K562 (cell line): ENCODE measurements around the gene CAPN12. TPM values are rescaled to one million over a fixed set of nuclear protein-coding genes. Genes with fewer than 3 reads are reported as not detected.

ENCODE experiments used
- CBFA2T3 ChIP-seq: fragments of 450-650 bp; IDR thresholded peaks from 2 replicates; pipeline ENCODE4 v1.6.1; 2017
- GATA2 ChIP-seq: sonication (generic); formaldehyde crosslinking; IDR thresholded peaks from 2 replicates; pipeline ENCODE4 v1.4.0; 2020; ENCODE audit warnings: mild to moderate bottlenecking, missing genetic modification reagents
- HDAC3 ChIP-seq: fragments of 450-650 bp; IDR thresholded peaks from 2 replicates; pipeline ENCODE4 v1.6.1; 2018; ENCODE audit warnings: borderline replicate concordance, mild to moderate bottlenecking, moderate library complexity; ENCODE audit not compliant: partially characterized antibody
- HLTF ChIP-seq: fragments of 450-650 bp; IDR thresholded peaks from 2 replicates; pipeline ENCODE4 v1.6.1; 2016
- NFYB ChIP-seq: IDR thresholded peaks from 2 replicates; pipeline ENCODE4 v1.6.1; 2011; ENCODE audit warnings: mild to moderate bottlenecking, moderate library complexity; ENCODE audit not compliant: insufficient read length; ENCODE audit errors: extremely low read depth
- NRF1 ChIP-seq, 2 experiments: fragments of 450-650 bp; IDR thresholded peaks in 1 of 2; conservative IDR thresholded peaks in 1 of 2; 2 replicates each; pipeline ENCODE4 v1.6.1; 2014; ENCODE audit warnings: mild to moderate bottlenecking in 2 of 2
- RFX7 ChIP-seq: fragments of 250-450 bp; sonication (Bioruptor Pico); IDR thresholded peaks from 2 replicates; pipeline ENCODE4 v1.5.1; 2021; ENCODE audit warnings: mild to moderate bottlenecking
- SAFB ChIP-seq: fragments of 200-400 bp; formaldehyde crosslinking; IDR thresholded peaks from 2 replicates; pipeline ENCODE4 v1.6.1; 2017; ENCODE audit warnings: low read depth, low read length, borderline replicate concordance
- SETDB1 ChIP-seq: IDR thresholded peaks from one replicate; pipeline ENCODE4 v1.6.1; 2012; ENCODE audit warnings: low read length, control low read depth, inconsistent platforms
- SMARCA4 ChIP-seq: fragments of 450-650 bp; IDR thresholded peaks from 2 replicates; pipeline ENCODE4 v1.6.1; 2016
- SUPT5H ChIP-seq: fragments of 450-650 bp; IDR thresholded peaks from 2 replicates; pipeline ENCODE4 v1.6.1; 2016
- ZFX ChIP-seq: sonication (generic); formaldehyde crosslinking; IDR thresholded peaks from 2 replicates; pipeline ENCODE4 v1.8.0; 2022; ENCODE audit warnings: mild to moderate bottlenecking, missing genetic modification reagents, moderate library complexity
- ZKSCAN3 ChIP-seq: fragments of 250-450 bp; sonication (Bioruptor Pico); IDR thresholded peaks from 2 replicates; pipeline ENCODE4 v1.4.0; 2020
- ZNF134 ChIP-seq: fragments of 250-450 bp; sonication (Bioruptor Pico); conservative IDR thresholded peaks from 2 replicates; pipeline ENCODE4 v1.4.0; 2020
- ZNF197 ChIP-seq: fragments of 200-800 bp; sonication (Bioruptor generic); IDR thresholded peaks from 2 replicates; pipeline ENCODE4 v1.6.1; 2016; ENCODE audit warnings: low read depth, missing genetic modification characterization, missing compliant biosample characterization
- ZNF217 ChIP-seq: sonication (generic); formaldehyde crosslinking; IDR thresholded peaks from 2 replicates; pipeline ENCODE4 v1.8.0; 2022; ENCODE audit warnings: mild to moderate bottlenecking, missing genetic modification reagents
- ZNF311 ChIP-seq: fragments of 250-450 bp; sonication (Bioruptor Pico); IDR thresholded peaks from 2 replicates; pipeline ENCODE4 v1.4.0; 2020; ENCODE audit warnings: mild to moderate bottlenecking, moderate library complexity
- ZNF57 ChIP-seq: fragments of 450-650 bp; formaldehyde crosslinking; IDR thresholded peaks from 2 replicates; pipeline ENCODE4 v1.4.0; 2020; ENCODE audit warnings: mild to moderate bottlenecking, moderate library complexity
- polyA plus RNA-seq, 8 experiments: library from polyadenylated mRNA; depleted of rRNA in 4 of 8; stranded (reverse) in 5 of 8; unstranded in 3 of 8; fragments of >200 nt; fragmentation: Nextera tagmentation in 2 of 8; fragmentation: Illumina TruSeq in 1 of 8; extraction: Ambion mirVana in 2 of 8; extraction: Trizol in 1 of 8; gene quantifications; 2 replicates each; pipeline versions ENCODE4 v1.2.1 to v1.2.3, GENCODE V29; 2011 to 2014; ENCODE audit warnings: inconsistent platforms in 1 of 8, missing spikeins in 1 of 8
- total RNA-seq, 7 experiments: library from RNA; depleted of rRNA in 6 of 7; stranded (reverse); fragments of >200 nt in 6 of 7; fragmentation: Illumina TruSeq in 2 of 7; extraction: Trizol in 2 of 7; gene quantifications; 2 replicates each; pipeline versions ENCODE4 v1.2.1 to v1.2.3, GENCODE V29; 2011 to 2021; ENCODE audit warnings: low replicate concordance in 1 of 7
- TF ChIP-seq, protein P1 (sequence below): fragments of 450-650 bp; IDR thresholded peaks from 2 replicates; pipeline ENCODE4 v1.6.1; 2016; ENCODE audit warnings: antibody characterized with exemption
- TF ChIP-seq, protein P2 (sequence below): fragments of 250-450 bp; sonication (Bioruptor Pico); IDR thresholded peaks from 2 replicates; pipeline ENCODE4 v1.5.1; 2021; ENCODE audit warnings: mild to moderate bottlenecking
- TF ChIP-seq, protein P3 (sequence below): sonication (generic); formaldehyde crosslinking; IDR thresholded peaks from 2 replicates; pipeline ENCODE4 v1.8.1; 2023; ENCODE audit warnings: missing genetic modification reagents, mild to moderate bottlenecking, borderline replicate concordance

Gene CAPN12
- total and polyA plus RNA-seq, 9 of the 15 experiments (the other 6 are each of a cell fraction or from before 2014, with no cell fraction given): 0.83 to 7.0 (median 1.6) TPM

DNA sequence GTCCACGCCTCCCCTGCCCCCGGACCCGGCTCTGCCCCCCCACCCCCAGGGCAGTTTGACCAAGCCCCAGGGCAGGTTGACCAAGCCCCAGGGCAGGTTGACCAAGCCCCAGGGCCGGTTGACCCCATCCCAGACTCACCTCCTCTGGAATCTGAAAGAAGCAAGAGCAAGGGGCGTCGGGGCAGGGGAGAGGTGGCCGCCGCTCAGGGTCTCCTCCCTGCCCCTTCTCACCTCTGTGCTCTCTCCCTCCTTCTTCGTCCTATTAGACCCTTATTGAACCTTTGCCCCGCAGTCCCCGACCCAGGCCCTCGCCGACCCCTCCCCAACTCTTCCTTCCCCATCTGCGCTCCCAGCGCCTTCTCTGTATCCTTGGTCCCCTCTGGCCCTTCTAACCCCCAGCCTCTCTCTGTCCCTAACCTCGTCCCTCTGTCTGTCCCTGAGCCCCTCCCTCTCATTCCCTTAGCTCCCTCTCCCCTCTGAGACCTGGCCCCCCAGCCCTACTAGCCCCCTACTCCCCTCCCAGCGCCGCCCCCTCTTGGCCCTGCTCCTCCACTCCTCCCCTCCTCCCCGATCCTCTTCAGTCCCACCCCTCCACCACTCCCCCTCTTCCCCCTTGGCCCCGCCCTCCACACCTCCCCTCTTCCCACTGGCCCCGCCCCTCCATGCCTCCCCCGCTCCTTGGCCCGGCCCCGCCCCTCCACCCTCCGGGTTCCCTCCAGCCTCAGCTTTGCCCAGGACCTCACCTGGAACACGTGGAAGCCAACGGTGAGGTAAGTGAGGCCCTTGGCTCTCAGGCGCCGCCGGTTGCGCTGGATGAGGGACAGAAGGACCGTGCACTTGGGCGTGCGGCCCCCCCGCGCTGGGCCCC, 7.6 kb downstream of the CAPN12 start (continued):
- no peak for TF ChIP-seq ZNF134 (CRISPR knock-in tag)
- no peak for TF ChIP-seq SAFB
- no peak for TF ChIP-seq SETDB1
- TF ChIP-seq NFYB: no peak
- TF ChIP-seq HLTF: 0 out of 2 replicates have a peak, but pooled peaks have one; percentile 26
- TF ChIP-seq, protein P1, sequence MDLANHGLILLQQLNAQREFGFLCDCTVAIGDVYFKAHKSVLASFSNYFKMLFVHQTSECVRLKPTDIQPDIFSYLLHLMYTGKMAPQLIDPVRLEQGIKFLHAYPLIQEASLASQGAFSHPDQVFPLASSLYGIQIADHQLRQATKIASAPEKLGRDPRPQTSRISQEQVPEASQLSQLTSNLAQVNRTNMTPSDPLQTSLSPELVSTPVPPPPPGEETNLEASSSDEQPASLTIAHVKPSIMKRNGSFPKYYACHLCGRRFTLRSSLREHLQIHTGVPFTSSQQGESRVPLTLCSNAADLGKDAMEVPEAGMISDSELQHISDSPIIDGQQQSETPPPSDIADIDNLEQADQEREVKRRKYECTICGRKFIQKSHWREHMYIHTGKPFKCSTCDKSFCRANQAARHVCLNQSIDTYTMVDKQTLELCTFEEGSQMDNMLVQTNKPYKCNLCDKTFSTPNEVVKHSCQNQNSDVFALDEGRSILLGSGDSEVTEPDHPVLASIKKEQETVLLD: peak; percentile 45; the same call in 1 of the 2 replicates
- no peak for TF ChIP-seq RFX7 (CRISPR knock-in tag)
- TF ChIP-seq ZKSCAN3: no peak
- TF ChIP-seq SUPT5H: no peak
- 0 out of 2 replicates have a peak, but pooled peaks have one; percentile 13 for TF ChIP-seq SMARCA4
- peak; percentile 29; the same call in 1 of the 2 replicates for TF ChIP-seq ZFX
- no peak for TF ChIP-seq ZNF57 (CRISPR knock-in tag)
- TF ChIP-seq GATA2 (CRISPR knock-in tag): no peak
- TF ChIP-seq, protein P2, sequence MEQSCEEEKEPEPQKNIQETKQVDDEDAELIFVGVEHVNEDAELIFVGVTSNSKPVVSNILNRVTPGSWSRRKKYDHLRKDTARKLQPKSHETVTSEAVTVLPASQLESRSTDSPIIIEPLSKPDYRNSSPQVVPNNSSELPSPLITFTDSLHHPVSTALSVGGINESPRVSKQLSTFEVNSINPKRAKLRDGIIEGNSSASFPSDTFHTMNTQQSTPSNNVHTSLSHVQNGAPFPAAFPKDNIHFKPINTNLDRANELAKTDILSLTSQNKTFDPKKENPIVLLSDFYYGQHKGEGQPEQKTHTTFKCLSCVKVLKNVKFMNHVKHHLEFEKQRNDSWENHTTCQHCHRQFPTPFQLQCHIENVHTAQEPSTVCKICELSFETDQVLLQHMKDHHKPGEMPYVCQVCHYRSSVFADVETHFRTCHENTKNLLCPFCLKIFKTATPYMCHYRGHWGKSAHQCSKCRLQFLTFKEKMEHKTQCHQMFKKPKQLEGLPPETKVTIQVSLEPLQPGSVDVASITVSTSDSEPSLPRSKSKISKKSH (CRISPR knock-in tag): no peak
- no peak for TF ChIP-seq ZNF217 (CRISPR knock-in tag)
- no peak for TF ChIP-seq HDAC3
- TF ChIP-seq CBFA2T3: no peak
- no peak for TF ChIP-seq NRF1 (conservative IDR thresholded peaks at IDR 0.05 in 1 of 2, IDR thresholded peaks at IDR 0.05 in 1 of 2)
- TF ChIP-seq ZNF311: no peak
- no peak for TF ChIP-seq ZNF197
- TF ChIP-seq, protein P3, sequence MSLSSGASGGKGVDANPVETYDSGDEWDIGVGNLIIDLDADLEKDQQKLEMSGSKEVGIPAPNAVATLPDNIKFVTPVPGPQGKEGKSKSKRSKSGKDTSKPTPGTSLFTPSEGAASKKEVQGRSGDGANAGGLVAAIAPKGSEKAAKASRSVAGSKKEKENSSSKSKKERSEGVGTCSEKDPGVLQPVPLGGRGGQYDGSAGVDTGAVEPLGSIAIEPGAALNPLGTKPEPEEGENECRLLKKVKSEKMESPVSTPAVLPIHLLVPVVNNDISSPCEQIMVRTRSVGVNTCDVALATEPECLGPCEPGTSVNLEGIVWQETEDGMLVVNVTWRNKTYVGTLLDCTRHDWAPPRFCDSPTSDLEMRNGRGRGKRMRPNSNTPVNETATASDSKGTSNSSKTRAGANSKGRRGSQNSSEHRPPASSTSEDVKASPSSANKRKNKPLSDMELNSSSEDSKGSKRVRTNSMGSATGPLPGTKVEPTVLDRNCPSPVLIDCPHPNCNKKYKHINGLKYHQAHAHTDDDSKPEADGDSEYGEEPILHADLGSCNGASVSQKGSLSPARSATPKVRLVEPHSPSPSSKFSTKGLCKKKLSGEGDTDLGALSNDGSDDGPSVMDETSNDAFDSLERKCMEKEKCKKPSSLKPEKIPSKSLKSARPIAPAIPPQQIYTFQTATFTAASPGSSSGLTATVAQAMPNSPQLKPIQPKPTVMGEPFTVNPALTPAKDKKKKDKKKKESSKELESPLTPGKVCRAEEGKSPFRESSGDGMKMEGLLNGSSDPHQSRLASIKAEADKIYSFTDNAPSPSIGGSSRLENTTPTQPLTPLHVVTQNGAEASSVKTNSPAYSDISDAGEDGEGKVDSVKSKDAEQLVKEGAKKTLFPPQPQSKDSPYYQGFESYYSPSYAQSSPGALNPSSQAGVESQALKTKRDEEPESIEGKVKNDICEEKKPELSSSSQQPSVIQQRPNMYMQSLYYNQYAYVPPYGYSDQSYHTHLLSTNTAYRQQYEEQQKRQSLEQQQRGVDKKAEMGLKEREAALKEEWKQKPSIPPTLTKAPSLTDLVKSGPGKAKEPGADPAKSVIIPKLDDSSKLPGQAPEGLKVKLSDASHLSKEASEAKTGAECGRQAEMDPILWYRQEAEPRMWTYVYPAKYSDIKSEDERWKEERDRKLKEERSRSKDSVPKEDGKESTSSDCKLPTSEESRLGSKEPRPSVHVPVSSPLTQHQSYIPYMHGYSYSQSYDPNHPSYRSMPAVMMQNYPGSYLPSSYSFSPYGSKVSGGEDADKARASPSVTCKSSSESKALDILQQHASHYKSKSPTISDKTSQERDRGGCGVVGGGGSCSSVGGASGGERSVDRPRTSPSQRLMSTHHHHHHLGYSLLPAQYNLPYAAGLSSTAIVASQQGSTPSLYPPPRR (CRISPR knock-in tag): no peak
